Chondrocyte (in vitro differentiated cells): ENCODE data around the gene SUV39H2. TPM values are rescaled to one million over a fixed set of nuclear protein-coding genes. Genes with fewer than 3 reads are reported as not detected.
A peak's percentile ranks its signal among the peaks of the same experiment; 100 is the strongest.

Experiments
- DNase-seq: peaks from one replicate; pipeline ENCODE4 v3.0.0; 2021; ENCODE audit warnings: mixed read lengths, low spot score
- H3K27ac Mint-ChIP-seq: one replicate; pipeline ENCODE4 v1.8.0; 2021; ENCODE audit warnings: mild to moderate bottlenecking, moderate library complexity, mixed read lengths; ENCODE audit not compliant: unreplicated experiment
- H3K27me3 Mint-ChIP-seq: 2 replicates; pipeline ENCODE4 v1.8.0; 2021; ENCODE audit warnings: low read depth, mixed read lengths
- H3K36me3 Mint-ChIP-seq: 2 replicates; pipeline ENCODE4 v1.8.0; 2021; ENCODE audit warnings: low read depth, mixed read lengths
- H3K4me1 Mint-ChIP-seq: 2 replicates; pipeline ENCODE4 v1.8.0; 2021; ENCODE audit warnings: low read depth, mild to moderate bottlenecking, mixed read lengths
- H3K4me3 Mint-ChIP-seq: one replicate; pipeline ENCODE4 v1.8.0; 2021; ENCODE audit warnings: mild to moderate bottlenecking, moderate library complexity, mixed read lengths; ENCODE audit not compliant: unreplicated experiment
- H3K9me3 Mint-ChIP-seq: 2 replicates; pipeline ENCODE4 v1.8.0; 2021; ENCODE audit warnings: low read depth, mixed read lengths
- total RNA-seq: library from RNA; stranded (reverse); gene quantifications from 3 replicates; pipeline ENCODE4 v1.2.1, GENCODE V29; 2021
- TF ChIP-seq, protein P1 (sequence below): fragments of 200-600 bp; sonication (generic); IDR thresholded peaks from 2 replicates; pipeline ENCODE4 v1.5.0; 2021; ENCODE audit warnings: antibody characterized with exemption, mild to moderate bottlenecking, moderate library complexity

The SUV39H2 gene
- total RNA-seq, 1 donor from 2014 or later: 9.2 TPM

DNA sequence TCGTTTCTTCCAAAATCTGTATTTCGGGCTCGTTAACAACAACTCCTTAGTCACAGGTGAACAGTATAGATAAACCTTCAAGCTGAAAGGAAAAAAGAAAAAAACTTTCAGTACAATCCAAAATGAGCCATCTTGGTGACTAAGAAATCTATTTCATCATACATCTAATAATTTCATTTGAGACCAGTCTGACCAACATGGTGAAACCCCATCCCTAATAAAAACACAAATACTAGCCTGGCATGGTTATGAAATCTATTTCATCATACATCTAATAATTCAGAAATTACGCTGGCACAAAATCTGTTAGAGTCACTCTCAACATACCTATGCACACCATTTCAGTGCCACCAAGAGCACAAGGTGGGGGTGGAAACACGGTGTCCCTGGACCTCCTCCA lies 66.4 kb downstream of the SUV39H2 start:
- Mint-ChIP-seq H3K27ac (no peak overlapping the region), H3K9me3 (no peaks in the 10 kb centered on the region), H3K4me3 (no peak overlapping the region), H3K36me3 (peaks cover 7% of the 10 kb centered on the region), H3K27me3 (no peaks in the 10 kb centered on the region), H3K4me1 (no peaks in the 10 kb centered on the region)
- DNase-seq: no peak
- TF ChIP-seq, protein P1, sequence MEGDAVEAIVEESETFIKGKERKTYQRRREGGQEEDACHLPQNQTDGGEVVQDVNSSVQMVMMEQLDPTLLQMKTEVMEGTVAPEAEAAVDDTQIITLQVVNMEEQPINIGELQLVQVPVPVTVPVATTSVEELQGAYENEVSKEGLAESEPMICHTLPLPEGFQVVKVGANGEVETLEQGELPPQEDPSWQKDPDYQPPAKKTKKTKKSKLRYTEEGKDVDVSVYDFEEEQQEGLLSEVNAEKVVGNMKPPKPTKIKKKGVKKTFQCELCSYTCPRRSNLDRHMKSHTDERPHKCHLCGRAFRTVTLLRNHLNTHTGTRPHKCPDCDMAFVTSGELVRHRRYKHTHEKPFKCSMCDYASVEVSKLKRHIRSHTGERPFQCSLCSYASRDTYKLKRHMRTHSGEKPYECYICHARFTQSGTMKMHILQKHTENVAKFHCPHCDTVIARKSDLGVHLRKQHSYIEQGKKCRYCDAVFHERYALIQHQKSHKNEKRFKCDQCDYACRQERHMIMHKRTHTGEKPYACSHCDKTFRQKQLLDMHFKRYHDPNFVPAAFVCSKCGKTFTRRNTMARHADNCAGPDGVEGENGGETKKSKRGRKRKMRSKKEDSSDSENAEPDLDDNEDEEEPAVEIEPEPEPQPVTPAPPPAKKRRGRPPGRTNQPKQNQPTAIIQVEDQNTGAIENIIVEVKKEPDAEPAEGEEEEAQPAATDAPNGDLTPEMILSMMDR: no peak

DNA sequence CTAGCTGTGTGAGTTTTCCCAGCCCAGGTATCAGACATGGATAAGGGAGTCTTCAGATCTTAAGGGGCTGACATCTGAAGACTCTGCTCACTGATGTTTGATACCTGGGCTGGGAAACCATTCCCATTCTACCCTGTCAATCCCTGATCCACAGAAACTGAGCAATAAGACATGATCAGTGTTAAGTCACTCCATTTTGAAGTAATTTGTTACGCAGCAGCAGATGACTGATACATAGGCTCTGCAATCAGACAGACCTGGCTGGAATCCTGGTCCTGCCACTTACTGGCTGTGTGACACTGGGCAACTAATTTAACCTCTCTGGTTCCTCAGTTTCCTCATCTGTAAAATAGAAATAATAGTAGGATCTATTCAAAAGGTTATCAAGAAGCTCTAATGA lies 68.6 kb downstream of the SUV39H2 start:
- no peak overlapping the region for H3K4me3 Mint-ChIP-seq
- TF ChIP-seq, protein P1: no peak
- H3K27me3 Mint-ChIP-seq: no peaks in the 10 kb centered on the region
- no peak for DNase-seq
- peaks cover 4% of the 10 kb centered on the region for H3K4me1 Mint-ChIP-seq
- no peak overlapping the region for H3K27ac Mint-ChIP-seq
- no peaks in the 10 kb centered on the region for H3K9me3 Mint-ChIP-seq
- peaks cover 7% of the 10 kb centered on the region for H3K36me3 Mint-ChIP-seq

DNA sequence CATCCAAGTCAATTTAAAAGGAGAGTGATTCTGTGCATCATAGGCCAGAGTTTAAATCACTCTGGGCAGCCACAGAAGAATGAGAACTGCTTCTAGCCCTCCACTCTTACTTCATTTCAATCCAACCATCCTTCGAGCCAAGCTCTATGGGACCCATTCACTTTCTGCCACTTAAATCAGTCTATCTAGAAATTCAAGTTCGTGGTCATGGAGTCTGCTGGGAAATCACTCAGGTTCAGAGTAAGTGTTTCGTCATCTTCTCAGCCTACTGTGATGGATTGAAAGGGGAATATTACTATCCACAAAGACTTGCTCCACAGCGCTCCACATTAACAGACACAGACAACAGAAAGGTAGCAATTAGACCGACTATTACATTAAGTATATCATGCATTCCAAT lies 70.6 kb downstream of the SUV39H2 start:
- H3K4me1 Mint-ChIP-seq: peaks cover 17% of the 10 kb centered on the region
- H3K4me3 Mint-ChIP-seq: no peak overlapping the region
- H3K36me3 Mint-ChIP-seq: peaks cover 5% of the 10 kb centered on the region
- no peak for DNase-seq
- H3K9me3 Mint-ChIP-seq: no peaks in the 10 kb centered on the region
- no peak overlapping the region for H3K27ac Mint-ChIP-seq
- H3K27me3 Mint-ChIP-seq: no peaks in the 10 kb centered on the region
- TF ChIP-seq, protein P1: no peak

DNA sequence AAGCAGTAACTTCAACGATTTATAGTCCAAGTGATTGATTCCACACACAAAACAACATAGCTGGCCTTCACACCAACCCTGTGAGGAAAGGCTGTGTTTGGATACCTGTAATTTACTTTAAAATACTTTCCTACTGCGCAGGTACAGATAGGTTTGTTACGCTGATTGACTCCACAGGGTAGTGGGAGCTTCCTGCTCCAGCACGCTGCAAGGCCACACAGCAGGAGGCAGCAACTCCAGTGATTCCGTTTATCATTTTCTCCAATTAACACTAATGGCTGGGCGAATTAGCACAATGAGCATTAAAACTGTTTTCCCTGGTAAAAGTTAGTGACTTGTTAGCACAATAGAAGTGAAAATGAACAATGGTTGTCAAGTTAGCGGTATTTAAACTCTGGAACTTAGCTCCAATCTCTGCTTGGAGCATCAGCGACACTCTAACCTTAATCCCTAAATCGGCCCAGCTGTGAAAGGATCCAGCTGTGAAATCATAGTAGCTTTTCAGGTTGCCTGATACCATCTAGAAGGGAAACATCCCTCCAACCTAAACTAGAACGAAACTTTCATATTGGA lies 74.3 kb downstream of the SUV39H2 start:
- no peak for DNase-seq
- no peaks in the 10 kb centered on the region for H3K36me3 Mint-ChIP-seq
- peaks cover 23% of the 10 kb centered on the region for H3K4me1 Mint-ChIP-seq
- H3K27me3 Mint-ChIP-seq: no peaks in the 10 kb centered on the region
- TF ChIP-seq, protein P1: peak; percentile 40
- H3K9me3 Mint-ChIP-seq: no peaks in the 10 kb centered on the region
- peak overlapping the region; percentile 94 for H3K27ac Mint-ChIP-seq
- H3K4me3 Mint-ChIP-seq: peak overlapping the region; percentile 90

DNA sequence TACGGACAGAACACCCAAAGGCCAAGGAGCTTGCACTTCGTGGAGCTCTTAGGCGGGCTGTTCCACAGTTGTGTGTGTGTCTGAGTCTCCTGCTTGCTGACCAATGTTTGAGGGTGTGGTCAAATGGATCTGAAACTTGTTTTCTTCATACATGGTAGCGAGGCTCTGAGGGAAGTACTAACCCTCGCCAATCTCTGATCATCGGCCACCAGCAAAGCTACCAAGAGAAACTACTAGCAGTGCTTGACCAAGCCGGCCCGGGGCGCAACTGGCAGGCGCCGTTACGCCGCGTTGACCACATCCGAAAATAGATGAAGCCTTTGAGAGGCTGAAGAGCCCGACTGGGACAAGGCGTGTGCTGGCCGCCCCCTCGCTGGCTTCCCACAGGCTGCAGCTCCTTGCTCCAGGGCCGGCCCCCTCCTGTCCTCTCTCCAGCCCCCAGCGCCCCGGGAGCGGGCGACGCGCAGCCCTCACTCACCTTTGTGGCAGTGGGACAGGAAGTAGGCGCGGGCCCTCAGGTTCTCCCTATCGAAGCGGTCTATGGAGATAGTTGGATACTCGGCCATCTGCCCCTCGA lies 74.8 kb downstream of the SUV39H2 start:
- Mint-ChIP-seq H3K4me1 (peaks cover 23% of the 10 kb centered on the region), H3K27me3 (no peaks in the 10 kb centered on the region), H3K4me3 (peak overlapping the region; percentile 90), H3K9me3 (no peaks in the 10 kb centered on the region), H3K27ac (peak overlapping the region; percentile 94), H3K36me3 (no peaks in the 10 kb centered on the region)
- TF ChIP-seq, protein P1: peak; percentile 46
- peak; percentile 90 for DNase-seq

Other genes with a start within 250 kb of the SUV39H2 start
- 13.8 to 29.6 TPM (median 29.1 TPM) in 3 replicates for gene FAM107B, start 104.0 kb upstream of the SUV39H2 start, total RNA-seq
- 0.32 to 1.9 TPM (median 0.69 TPM) in 3 replicates for gene CDNF, start 40.8 kb upstream of the SUV39H2 start, total RNA-seq
- gene HSPA14, start 40.6 kb upstream of the SUV39H2 start, total RNA-seq: 6.8 to 10.2 TPM (median 7.0 TPM) in 3 replicates
- gene MSANTD7, start 40.6 kb upstream of the SUV39H2 start, total RNA-seq: 11.3 to 13.4 TPM (median 12.3 TPM) in 3 replicates
- 7.1 to 7.4 TPM (median 7.4 TPM) in 3 replicates for gene DCLRE1C, start 75.2 kb downstream of the SUV39H2 start, total RNA-seq
- not detected in 3 replicates for gene MEIG1, start 80.5 kb downstream of the SUV39H2 start, total RNA-seq
- 1.9 to 3.4 TPM (median 2.1 TPM) in 3 replicates for gene OLAH, start 165.1 kb downstream of the SUV39H2 start, total RNA-seq
- 0.51 to 2.2 TPM (median 1.1 TPM) in 3 replicates for gene ACBD7, start 209.9 kb downstream of the SUV39H2 start, total RNA-seq
- gene RPP38, start 218.5 kb downstream of the SUV39H2 start, total RNA-seq: 13.2 to 14.3 TPM (median 13.5 TPM) in 3 replicates